Heart left ventricle (tissue), 13 donors: ENCODE results near the gene FABP7.

Experiments used
- CTCF ChIP-seq, 12 donors: fragments of 200-600 bp; sonication (generic) in 4 of 12; IDR thresholded peaks; one replicate each; pipeline versions ENCODE4 v1.5.0 to v1.8.0; 2018 to 2022; ENCODE audit warnings: antibody characterized with exemption in 12 of 12, mild to moderate bottlenecking in 5 of 12
- POLR2A ChIP-seq, 2 donors: fragments of 450-650 bp; IDR thresholded peaks; one replicate each; pipeline ENCODE4 v1.6.1; 2017; ENCODE audit warnings: antibody characterized with exemption in 2 of 2, mild to moderate bottlenecking in 2 of 2, moderate library complexity in 2 of 2
- donor health status: ischemic (EF 13 %, LVEDD 7.1; RV severe dilation, severe dysfunction).
- donor health status: DM: no; HTN: yes; CAD: no.
- donor health status: DM: no; HTN: no; CAD: no.
- donor health status: ischemic (EF 25% LVEDD 6.9; RV normal size, moderate dysfunction).
- donor health status: ischemic (EF 25% LVEDD 5.7; RV mildly dilated, moderate dysfunction).
- donor health status: ischemic (EF 35%, LVEDD 5.7; RV mildly dilated, moderate dysfunction).
- donor health status: nonischemic (EF 11% LVEDD 7.7; RV severe dilation, severe dysfunction).
- donor health status: DM: yes; HTN: yes; CAD: no.
- donor health status: PGD.
- donor health status: ischemic (EF 29% LVEDD 5.4; RV normal size, mild dysfunction).
- donor health status: nonischemic (EF 23%, LVEDD 6.1; RV moderate dilation, normal function).

- no peak for TF ChIP-seq CTCF (IDR thresholded peaks at IDR 0.05)
- no peak for TF ChIP-seq POLR2A (IDR thresholded peaks at IDR 0.05)
These were observed 30.0 kb upstream of the FABP7 start for GRCh38 chr6:122749451-122750050.
